Measurements from ENCODE around the gene ST3GAL5.

DNA sequence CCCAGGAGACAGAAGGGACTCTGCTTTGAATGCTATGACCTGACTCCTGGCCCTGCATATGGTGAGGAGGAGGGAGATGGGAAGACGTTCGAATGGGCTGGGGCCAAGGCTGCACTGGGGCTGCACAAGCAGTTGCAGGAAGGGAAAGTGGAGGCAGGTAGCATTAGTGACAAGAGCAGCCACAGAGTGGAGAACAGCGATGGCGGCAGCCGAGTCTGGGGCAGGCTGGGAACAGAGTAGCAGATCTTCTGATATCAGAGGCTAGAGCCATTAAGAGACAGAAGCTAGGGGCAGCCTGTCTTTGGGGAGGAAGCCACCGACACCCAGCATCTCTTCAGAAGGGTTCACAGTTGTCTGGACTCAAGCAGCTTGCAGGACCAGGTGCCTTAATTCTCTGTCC lies 50.1 kb downstream of the ST3GAL5 start:
- TF ChIP-seq, protein P1, sequence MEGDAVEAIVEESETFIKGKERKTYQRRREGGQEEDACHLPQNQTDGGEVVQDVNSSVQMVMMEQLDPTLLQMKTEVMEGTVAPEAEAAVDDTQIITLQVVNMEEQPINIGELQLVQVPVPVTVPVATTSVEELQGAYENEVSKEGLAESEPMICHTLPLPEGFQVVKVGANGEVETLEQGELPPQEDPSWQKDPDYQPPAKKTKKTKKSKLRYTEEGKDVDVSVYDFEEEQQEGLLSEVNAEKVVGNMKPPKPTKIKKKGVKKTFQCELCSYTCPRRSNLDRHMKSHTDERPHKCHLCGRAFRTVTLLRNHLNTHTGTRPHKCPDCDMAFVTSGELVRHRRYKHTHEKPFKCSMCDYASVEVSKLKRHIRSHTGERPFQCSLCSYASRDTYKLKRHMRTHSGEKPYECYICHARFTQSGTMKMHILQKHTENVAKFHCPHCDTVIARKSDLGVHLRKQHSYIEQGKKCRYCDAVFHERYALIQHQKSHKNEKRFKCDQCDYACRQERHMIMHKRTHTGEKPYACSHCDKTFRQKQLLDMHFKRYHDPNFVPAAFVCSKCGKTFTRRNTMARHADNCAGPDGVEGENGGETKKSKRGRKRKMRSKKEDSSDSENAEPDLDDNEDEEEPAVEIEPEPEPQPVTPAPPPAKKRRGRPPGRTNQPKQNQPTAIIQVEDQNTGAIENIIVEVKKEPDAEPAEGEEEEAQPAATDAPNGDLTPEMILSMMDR (IDR thresholded peaks at IDR 0.05; ENCODE audit: borderline replicate concordance, extremely low read depth, low read length, poor library complexity, severe bottlenecking): no peak
- TF ChIP-seq EZH2 (IDR thresholded peaks at IDR 0.05; ENCODE audit: borderline replicate concordance, low read depth, low read length, severe bottlenecking): no peak
